K562 (cell line): Measurements from ENCODE around the gene IL20. TPM values are rescaled to one million over a fixed set of nuclear protein-coding genes. Genes with fewer than 3 reads are reported as not detected.
A peak's percentile ranks its signal among the peaks of the same experiment; 100 is the strongest.

ENCODE experiments used
- CTBP1 ChIP-seq: fragments of 450-650 bp; IDR thresholded peaks from 2 replicates; pipeline ENCODE4 v1.6.1; 2016; ENCODE audit warnings: borderline replicate concordance
- CXXC5 ChIP-seq: fragments of 250-450 bp; sonication (Bioruptor Pico); IDR thresholded peaks from 2 replicates; pipeline ENCODE4 v1.8.0; 2022; ENCODE audit warnings: inconsistent platforms, mild to moderate bottlenecking, moderate library complexity
- FOSL1 ChIP-seq: fragments of 200-800 bp; sonication (Bioruptor generic); conservative IDR thresholded peaks from 2 replicates; pipeline ENCODE4 v1.6.1; 2016; ENCODE audit warnings: missing genetic modification characterization, missing compliant biosample characterization
- HOMEZ ChIP-seq: fragments of 250-450 bp; sonication (Bioruptor Pico); IDR thresholded peaks from 2 replicates; pipeline ENCODE4 v1.4.0; 2020; ENCODE audit warnings: mild to moderate bottlenecking, moderate library complexity
- JUN ChIP-seq, 2 experiments: sonication (generic) in 1 of 2; formaldehyde crosslinking in 1 of 2; IDR thresholded peaks; 2 replicates each; pipeline versions ENCODE4 v1.6.1 to v1.8.0; 2012 to 2022; ENCODE audit warnings: borderline replicate concordance in 2 of 2, mild to moderate bottlenecking in 2 of 2, improper control_type of control experiment in 1 of 2, low read depth in 1 of 2, low read length in 1 of 2, missing genetic modification reagents in 1 of 2
- JUND ChIP-seq, 2 experiments: IDR thresholded peaks; 2 replicates in 1 of 2; 3 replicates in 1 of 2; pipeline ENCODE4 v1.6.1; 2011; ENCODE audit warnings: borderline replicate concordance in 2 of 2, low read depth in 2 of 2, low read length in 2 of 2, improper control_type of control experiment in 1 of 2, missing biosample characterization in 1 of 2, missing genetic modification characterization in 1 of 2, missing genetic modification reagents in 1 of 2
- KDM1A ChIP-seq, 2 experiments: fragments of 450-650 bp; IDR thresholded peaks; 2 replicates each; pipeline ENCODE4 v1.6.1; 2016; ENCODE audit warnings: mild to moderate bottlenecking in 2 of 2
- KLF16 ChIP-seq: IDR thresholded peaks from 2 replicates; pipeline ENCODE4 v1.6.1; 2016; ENCODE audit warnings: antibody characterized with exemption
- LARP7 ChIP-seq: fragments of 450-650 bp; IDR thresholded peaks from 2 replicates; pipeline ENCODE4 v1.6.1; 2016
- MED1 ChIP-seq: sonication (generic); formaldehyde crosslinking; IDR thresholded peaks from 2 replicates; pipeline ENCODE4 v1.8.1; 2023; ENCODE audit warnings: missing genetic modification reagents, borderline replicate concordance
- NCOA4 ChIP-seq: fragments of 450-650 bp; IDR thresholded peaks from 2 replicates; pipeline ENCODE4 v1.6.1; 2018; ENCODE audit warnings: mild to moderate bottlenecking; ENCODE audit not compliant: partially characterized antibody
- NFE2 ChIP-seq: IDR thresholded peaks from 2 replicates; pipeline ENCODE4 v1.6.1; 2014; ENCODE audit warnings: antibody characterized with exemption, low read depth
- NRF1 ChIP-seq, 2 experiments: fragments of 450-650 bp; IDR thresholded peaks in 1 of 2; conservative IDR thresholded peaks in 1 of 2; 2 replicates each; pipeline ENCODE4 v1.6.1; 2014; ENCODE audit warnings: mild to moderate bottlenecking in 2 of 2
- RREB1 ChIP-seq: fragments of 250-450 bp; sonication (Bioruptor Pico); IDR thresholded peaks from 2 replicates; pipeline ENCODE4 v1.4.0; 2020
- ZNF175 ChIP-seq: fragments of 200-800 bp; sonication (Bioruptor generic); IDR thresholded peaks from 2 replicates; pipeline ENCODE4 v1.6.1; 2016; ENCODE audit warnings: low read depth, mild to moderate bottlenecking, missing genetic modification characterization, missing compliant biosample characterization
- ZNF197 ChIP-seq: fragments of 200-800 bp; sonication (Bioruptor generic); IDR thresholded peaks from 2 replicates; pipeline ENCODE4 v1.6.1; 2016; ENCODE audit warnings: low read depth, missing genetic modification characterization, missing compliant biosample characterization
- ZNF740 ChIP-seq, 3 experiments: fragments of 200-800 bp in 1 of 3; sonication (Bioruptor generic) in 1 of 3; sonication (generic) in 1 of 3; formaldehyde crosslinking in 1 of 3; IDR thresholded peaks; 2 replicates each; pipeline versions ENCODE4 v1.6.1 to v1.8.0; 2016 to 2022; ENCODE audit warnings: mild to moderate bottlenecking in 2 of 3, missing compliant biosample characterization in 2 of 3, missing genetic modification characterization in 2 of 3, missing genetic modification reagents in 1 of 3
- polyA plus RNA-seq, 8 experiments: library from polyadenylated mRNA; depleted of rRNA in 4 of 8; stranded (reverse) in 5 of 8; unstranded in 3 of 8; fragments of >200 nt; fragmentation: Nextera tagmentation in 2 of 8; fragmentation: Illumina TruSeq in 1 of 8; extraction: Ambion mirVana in 2 of 8; extraction: Trizol in 1 of 8; gene quantifications; 2 replicates each; pipeline versions ENCODE4 v1.2.1 to v1.2.3, GENCODE V29; 2011 to 2014; ENCODE audit warnings: inconsistent platforms in 1 of 8, missing spikeins in 1 of 8
- total RNA-seq, 7 experiments: library from RNA; depleted of rRNA in 6 of 7; stranded (reverse); fragments of >200 nt in 6 of 7; fragmentation: Illumina TruSeq in 2 of 7; extraction: Trizol in 2 of 7; gene quantifications; 2 replicates each; pipeline versions ENCODE4 v1.2.1 to v1.2.3, GENCODE V29; 2011 to 2021; ENCODE audit warnings: low replicate concordance in 1 of 7

Gene IL20
- total and polyA plus RNA-seq, 9 of the 15 experiments (the other 6 are each of a cell fraction or from before 2014, with no cell fraction given), result not detected

GRCh38 chr1:206905295-206906164 is 40.1 kb downstream of the IL20 start (continued):
- TF ChIP-seq ZNF740 (CRISPR knock-in tag; IDR thresholded peaks at IDR 0.05), result no peak
- no peak for TF ChIP-seq ZNF740 (tag; IDR thresholded peaks at IDR 0.05)
- TF ChIP-seq JUND (IDR thresholded peaks at IDR 0.05; ENCODE audit: borderline replicate concordance, low read depth, low read length), result peak; percentile 55; the same call in 1 of the 2 replicates
- TF ChIP-seq JUND (tag; IDR thresholded peaks at IDR 0.05; ENCODE audit: borderline replicate concordance, low read depth, low read length), result peak; percentile 55; the same call in 1 of the 3 replicates
- no peak for TF ChIP-seq NRF1 (conservative IDR thresholded peaks at IDR 0.05 in 1 of 2, IDR thresholded peaks at IDR 0.05 in 1 of 2)
- TF ChIP-seq NCOA4, result no peak
- TF ChIP-seq HOMEZ, result no peak
- TF ChIP-seq RREB1 (CRISPR knock-in tag), result no peak
- TF ChIP-seq CTBP1, result peak; percentile 87
- peak; percentile 59; the same call in 1 of the 2 replicates for TF ChIP-seq JUN (IDR thresholded peaks at IDR 0.05; ENCODE audit: borderline replicate concordance, low read depth, low read length)
- TF ChIP-seq JUN (CRISPR knock-in tag; IDR thresholded peaks at IDR 0.05; ENCODE audit: borderline replicate concordance), result no peak
- TF ChIP-seq NFE2, result peak; percentile 41
- TF ChIP-seq ZNF197, result no peak
- TF ChIP-seq KDM1A (IDR thresholded peaks at IDR 0.05), result peak in 1 of 2 experiments; percentile 36; a peak in 2 of 4 replicates
- TF ChIP-seq CXXC5 (CRISPR knock-in tag), result no peak
- no peak for TF ChIP-seq KLF16
- TF ChIP-seq ZNF175 (CRISPR knock-in tag), result no peak
- peak; percentile 86 for TF ChIP-seq FOSL1 (tag)
- TF ChIP-seq LARP7, result no peak
- no peak for TF ChIP-seq MED1 (CRISPR knock-in tag)
